NCI-H187 treated with DMSO at 0.1 percent for 48 hours (cell line): ENCODE measurements around the gene NEK2.
"Not testable (repeated sequence)": the region's sequence is repeated elsewhere in the genome, so short reads cannot be mapped to it uniquely, and the experiment has no call there.

ENCODE experiments used
- DNase-seq: peaks from one replicate; lab custom pipeline; 2025; lab: John Stamatoyannopoulos, UW

The NEK2 gene

GRCh38 chr1:211695135-211695816, 19.9 kb upstream of the NEK2 start:
- no peak for DNase-seq

- DNase-seq, result not testable (repeated sequence)
These were observed 18.5 kb upstream of the NEK2 start for GRCh38 chr1:211693911-211694310.

DNA sequence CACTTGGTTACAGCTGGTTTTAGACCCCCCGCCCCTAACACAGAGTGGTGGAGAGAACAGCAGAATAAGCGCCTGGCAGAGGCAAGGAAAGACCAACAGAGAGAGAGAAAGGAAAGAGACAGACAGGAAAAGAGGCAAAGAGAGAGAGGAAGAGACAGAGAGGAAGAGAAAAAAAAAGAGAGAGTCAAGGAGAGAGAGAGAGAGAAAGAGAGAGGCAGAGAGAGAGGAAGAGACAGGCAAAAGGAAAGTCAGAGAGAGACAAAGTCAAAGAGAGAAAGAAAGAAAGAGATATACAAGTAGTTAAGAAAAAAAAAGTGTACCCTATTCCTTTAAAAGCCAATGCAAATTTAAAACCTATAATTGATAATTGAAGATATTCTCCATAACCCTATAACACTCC, 13.0 kb upstream of the NEK2 start:
- no peak for DNase-seq

DNA sequence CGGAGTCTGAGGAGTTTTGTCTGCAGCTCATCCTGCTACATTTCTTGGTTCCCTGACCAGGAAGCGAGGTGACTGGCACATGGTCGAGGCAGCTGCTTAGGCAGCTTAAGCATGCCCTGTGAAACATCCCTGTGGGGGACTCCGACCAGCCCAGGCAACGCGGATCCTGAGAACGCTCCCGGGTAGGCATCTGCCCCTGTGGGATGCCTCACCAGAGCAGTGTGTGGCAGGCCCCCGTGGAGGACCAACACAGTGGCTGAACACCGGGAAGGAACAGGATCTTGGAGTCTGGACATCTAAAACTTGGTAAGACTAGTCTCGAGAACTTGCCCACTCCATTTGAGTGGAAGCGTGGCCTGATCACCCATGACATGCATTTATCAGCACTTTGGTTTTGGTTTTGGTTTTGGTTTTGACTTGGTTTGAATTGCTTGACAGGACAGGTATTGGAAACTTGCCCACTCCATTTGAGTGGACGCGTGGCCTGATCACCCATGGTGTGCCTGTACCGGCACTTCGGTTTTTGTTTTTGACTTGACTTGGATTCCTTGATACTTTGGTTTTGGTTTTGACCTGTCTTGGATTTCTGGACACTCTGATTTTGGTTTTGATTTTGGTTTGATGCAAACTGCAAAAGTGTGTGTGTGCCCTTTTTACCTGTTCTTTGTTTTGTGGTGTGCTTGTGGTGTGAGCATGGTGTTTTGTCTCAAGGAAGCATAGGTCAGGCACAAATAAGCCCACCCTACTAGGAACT, 12.2 kb upstream of the NEK2 start:
- no peak for DNase-seq

DNA sequence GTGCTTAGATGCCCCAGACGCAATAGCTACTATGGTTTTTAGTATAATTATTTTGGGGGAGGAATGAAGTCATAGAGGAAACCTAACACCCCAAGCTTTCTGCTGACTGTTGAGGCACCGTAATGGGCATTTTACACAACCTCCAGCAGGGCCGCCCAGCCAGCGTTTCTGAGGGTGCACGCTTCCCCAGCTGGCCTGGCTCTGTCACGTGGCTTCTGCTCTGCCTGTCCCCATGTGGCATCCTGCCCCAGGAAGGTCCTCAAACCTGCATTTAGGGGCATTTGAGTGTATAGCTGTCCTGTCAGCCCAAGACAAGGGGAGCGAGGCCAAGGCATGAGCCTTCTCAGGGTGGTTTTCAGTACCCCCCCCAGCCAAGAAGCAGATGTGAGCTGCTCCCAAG, 10.4 kb upstream of the NEK2 start:
- DNase-seq, result no peak

- DNase-seq, result no peak
These were observed 9.4 kb upstream of the NEK2 start for GRCh38 chr1:211684791-211685190.

- no peak for DNase-seq
These were observed 8.9 kb upstream of the NEK2 start for GRCh38 chr1:211684331-211684730.

GRCh38 chr1:211683396-211684297, 8.2 kb upstream of the NEK2 start:
- DNase-seq, result no peak

DNA sequence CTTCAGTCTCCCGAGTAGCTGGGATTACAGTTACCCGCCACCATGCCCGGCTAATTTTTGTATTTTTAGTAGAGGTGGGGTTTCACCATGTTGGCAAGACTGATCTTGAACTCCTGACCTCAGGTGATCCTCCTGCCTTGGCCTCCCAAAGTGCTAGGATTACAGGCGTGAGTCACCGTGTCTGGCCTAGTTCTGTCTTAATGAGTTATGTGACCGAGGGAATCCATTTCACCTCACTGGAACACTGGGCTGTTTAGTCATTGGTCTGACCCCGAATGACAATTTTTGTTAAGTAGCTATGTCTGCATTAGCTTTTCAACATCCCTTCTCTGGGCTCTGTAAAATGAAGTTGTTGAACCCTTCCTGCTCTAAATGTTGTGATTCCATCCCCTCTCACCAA, 6.8 kb upstream of the NEK2 start:
- DNase-seq, result not testable (repeated sequence)

DNA sequence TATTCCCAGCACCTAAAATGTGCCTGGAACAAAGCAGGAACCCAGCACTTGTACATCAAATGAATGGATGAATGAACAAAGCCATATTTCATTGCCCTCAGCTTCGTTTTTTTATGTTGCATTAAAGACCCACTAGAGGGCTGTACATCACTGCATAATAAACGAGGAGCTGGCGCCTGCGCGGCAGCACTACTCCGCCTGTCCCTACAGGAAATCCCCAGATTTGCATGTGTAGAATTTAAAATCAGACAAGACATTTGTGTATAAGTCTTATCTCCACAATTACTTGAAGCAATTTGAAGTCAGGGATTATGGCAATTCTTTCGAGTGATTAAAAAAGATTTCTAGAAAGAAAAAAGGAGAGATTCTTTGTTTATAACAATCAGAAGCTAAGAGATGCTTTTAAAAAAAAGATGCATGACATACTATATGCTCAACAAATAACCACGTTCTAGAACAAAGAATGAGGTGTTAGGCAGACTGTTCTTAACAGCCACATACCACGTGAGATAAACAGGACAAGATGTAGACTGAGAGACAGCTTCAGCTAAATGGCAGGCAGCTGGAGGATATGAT, 5.4 kb upstream of the NEK2 start:
- DNase-seq, result peak; percentile 16

GRCh38 chr1:211677659-211678058, 2.2 kb upstream of the NEK2 start:
- no peak for DNase-seq

GRCh38 chr1:211676761-211677160, 1.3 kb upstream of the NEK2 start:
- DNase-seq, result no peak

DNA sequence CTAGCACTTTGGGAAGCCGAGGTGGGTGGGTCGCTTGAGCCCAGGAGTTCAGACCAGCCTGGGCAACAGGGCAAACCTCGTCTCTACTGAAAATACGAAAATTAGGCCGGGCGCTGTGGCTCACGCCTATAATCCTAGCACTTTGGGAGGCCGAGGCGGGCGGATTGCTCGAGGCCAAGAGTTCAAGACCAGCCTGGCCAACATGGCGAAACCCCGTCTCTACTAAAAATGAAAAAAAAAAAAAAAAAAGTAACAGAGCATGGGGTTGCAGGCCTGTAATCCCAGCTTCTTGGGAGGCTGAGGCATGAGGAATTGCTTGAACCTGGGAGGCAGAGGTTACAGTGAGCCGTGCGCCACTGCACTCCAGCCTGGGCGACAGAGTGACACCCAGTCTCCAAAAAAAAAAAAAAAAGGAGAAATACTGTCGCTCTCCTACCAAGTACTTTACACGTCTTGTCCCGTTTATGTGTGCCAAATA, 724 bp upstream of the NEK2 start:
- DNase-seq, result no peak

GRCh38 chr1:211667065-211667617, 8.3 kb downstream of the NEK2 start:
- no peak for DNase-seq

- no peak for DNase-seq
These were observed 14.7 kb downstream of the NEK2 start for GRCh38 chr1:211660718-211661222.

DNA sequence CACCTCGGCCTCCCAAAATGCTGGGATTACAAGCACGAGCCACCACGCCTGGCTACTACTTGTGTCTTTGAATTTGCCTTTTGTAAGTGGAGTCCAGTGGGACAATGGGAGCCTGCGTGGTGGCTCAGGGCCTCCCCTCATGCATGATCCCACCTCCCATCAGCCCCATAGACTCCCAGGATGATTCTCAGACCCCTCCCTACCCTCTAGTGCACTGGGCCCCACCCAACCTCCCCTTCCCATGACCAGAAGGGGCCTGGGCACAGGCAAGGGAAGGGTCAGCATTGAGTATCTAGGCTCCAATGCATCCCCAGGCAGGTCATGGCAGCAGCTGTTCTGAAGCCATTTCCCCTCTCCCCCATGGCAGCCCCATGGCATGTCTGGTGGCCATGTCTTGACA, 18.7 kb downstream of the NEK2 start:
- no peak for DNase-seq

DNA sequence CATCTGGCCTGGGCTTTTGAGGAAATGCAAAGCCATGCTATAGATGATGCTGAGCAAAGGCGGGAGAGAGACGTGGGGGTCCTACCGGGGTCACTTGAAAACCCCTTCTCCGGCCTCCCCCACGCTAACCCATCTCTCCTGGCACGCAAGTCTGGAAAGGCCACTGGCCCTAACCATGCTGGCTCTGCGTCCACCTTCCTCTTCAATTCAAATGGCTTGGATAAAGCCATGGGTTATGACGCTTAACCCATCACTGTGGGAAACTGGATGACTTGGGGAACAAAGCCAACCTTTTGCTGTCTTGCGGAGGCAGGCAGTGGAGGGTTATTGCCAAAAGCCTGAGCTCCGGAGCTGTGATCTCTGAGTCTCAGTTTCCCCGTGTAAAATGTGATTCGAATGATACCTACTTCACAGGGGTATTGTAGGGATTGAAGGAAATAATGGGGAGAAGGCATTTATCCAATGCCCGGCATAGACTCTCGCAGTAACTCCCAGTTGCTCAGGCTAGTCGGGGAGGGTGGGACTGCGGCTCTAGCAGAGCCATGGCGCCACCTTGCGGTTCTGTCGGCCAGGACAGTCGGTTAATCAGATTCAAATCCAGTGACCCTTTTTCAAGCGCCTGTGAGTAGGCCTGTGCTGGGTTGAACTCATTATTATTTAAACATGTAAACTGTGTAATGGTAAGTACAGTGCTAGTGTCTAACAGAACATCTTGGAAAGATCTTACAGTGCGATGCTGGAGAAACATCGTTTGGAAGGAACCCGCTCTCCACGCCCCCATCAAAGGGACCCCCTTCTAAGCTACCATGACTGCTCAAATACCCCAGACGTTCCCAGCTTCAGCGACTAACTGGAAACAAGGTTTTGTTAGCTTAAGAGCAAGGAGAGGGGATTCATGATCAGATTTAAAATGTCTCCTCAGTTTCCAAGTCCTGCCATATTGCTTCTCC, 20.3 kb downstream of the NEK2 start:
- no peak for DNase-seq

DNA sequence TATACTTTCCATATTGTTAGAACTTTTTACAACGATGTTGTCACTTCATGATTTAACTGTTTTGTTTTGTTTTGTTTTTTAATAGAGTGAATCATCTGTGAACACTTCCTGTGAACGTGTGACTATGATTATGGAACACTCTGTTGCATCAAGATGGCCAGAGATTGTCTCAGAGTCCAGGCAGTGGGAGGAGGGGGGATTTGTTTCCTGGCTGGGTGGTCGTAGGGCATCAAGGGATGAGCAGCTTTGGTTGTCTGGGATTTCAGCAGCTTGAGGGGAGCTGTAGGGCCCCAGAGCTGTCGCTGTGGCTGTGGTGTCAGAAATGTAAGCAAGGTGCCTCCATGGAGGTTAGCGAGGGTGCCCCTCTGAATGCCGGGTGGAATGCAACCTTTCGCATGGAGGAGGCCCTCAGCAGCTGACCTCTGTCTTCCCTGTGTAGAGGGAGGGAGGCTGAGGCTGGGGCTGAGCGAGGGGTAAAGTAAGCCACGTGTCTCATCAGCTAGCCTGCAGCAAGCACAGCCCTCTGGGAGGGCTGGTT, 21.4 kb downstream of the NEK2 start:
- no peak for DNase-seq

- no peak for DNase-seq
These were observed 22.1 kb downstream of the NEK2 start for GRCh38 chr1:211653293-211653692.

GRCh38 chr1:211652371-211652770, 23.1 kb downstream of the NEK2 start:
- DNase-seq, result no peak
